Prostate gland (tissue), 1 donor: ENCODE data around the gene ZNF787.

Experiments
- POLR2A ChIP-seq: fragments of 450-650 bp; IDR thresholded peaks from one replicate; pipeline ENCODE4 v1.6.1; 2016; ENCODE audit warnings: antibody characterized with exemption, mild to moderate bottlenecking
- POLR2AphosphoS5 ChIP-seq: sonication (generic); formaldehyde crosslinking; IDR thresholded peaks from one replicate; pipeline ENCODE4 v1.6.1; 2017; ENCODE audit warnings: antibody characterized with exemption

DNA sequence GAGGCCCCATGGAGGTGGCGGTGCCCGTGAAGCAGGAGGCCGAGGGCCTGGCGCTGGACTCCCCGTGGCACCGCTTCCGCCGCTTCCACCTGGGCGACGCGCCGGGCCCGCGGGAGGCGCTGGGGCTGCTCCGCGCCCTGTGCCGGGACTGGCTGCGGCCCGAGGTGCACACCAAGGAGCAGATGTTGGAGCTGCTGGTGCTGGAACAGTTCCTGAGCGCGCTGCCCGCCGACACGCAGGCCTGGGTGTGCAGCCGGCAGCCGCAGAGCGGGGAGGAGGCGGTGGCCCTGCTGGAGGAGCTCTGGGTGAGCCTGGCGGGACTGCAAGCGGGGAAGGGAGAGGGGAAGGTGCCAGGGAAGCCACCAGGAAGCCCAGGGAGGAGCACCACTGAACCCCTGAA, 25.8 kb upstream of the ZNF787 start:
- TF ChIP-seq POLR2A, result no peak
- no peak for TF ChIP-seq POLR2AphosphoS5
